ENCODE measurements around the gene FAM168A.

FAM168A gene

DNA sequence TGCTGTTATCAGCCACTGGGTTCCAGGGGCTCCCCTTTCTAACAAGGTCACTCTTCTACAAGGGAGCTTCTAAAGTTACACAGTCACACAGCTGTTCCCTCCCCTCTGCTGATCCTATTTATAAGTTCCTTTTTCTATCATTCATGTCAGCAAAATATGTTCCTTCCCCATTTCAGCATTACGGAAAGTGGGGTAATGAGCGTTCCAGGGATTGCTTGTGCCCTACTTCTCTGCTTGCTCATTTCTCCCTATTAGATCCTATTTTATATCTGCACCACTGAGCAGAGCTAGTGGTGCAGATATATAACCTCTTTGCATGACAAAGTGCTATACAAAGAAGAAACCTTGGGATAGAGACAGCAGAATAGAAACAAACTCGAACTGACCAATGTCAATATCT lies 25.8 kb upstream of the FAM168A start:
- H3K36me3 Mint-ChIP-seq (ENCODE audit: low read depth), result no peaks in the 10 kb centered on the region
- DNase-seq (ENCODE audit: low spot score), result no peak
- no peak overlapping the region for H3K4me3 Mint-ChIP-seq
- H3K4me1 Mint-ChIP-seq (ENCODE audit: low read depth), result no peaks in the 10 kb centered on the region
- H3K9me3 Mint-ChIP-seq, result no peaks in the 10 kb centered on the region
- H3K27me3 Mint-ChIP-seq (ENCODE audit: low read depth), result peaks cover 27% of the 10 kb centered on the region
- H3K27ac Mint-ChIP-seq, result no peak overlapping the region

DNA sequence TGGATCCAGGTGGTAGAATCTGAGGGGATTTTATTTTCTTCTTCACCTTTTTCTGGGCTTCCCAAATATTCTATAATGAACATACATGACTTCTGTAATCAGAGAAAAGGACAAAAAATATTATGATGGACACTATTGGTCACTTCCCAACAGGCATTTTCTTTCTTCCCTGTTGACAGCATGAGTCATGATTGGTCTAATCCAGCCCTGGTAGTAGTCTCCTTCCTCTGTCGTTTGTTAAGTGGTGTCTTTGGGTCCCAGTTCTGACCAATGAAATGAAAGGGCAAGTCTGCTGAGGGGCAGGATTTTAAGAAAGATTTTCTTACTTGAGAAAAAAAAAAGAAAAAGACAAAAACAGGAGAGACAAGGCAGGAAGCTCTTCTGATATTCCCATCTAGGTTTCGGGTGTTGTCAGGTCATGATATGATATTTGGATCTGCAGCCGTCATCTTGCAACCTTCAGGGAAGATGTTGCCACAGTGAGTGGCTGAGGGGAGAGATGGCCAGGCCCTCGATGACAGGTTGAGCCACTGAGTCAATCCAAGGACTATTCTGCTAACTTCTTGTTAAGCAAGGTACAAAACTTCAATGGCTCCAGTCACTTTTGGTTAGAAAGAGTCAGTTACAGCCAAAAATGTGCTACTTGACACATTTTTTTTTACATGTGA lies 25.1 kb upstream of the FAM168A start:
- no peaks in the 10 kb centered on the region for H3K36me3 Mint-ChIP-seq (ENCODE audit: low read depth)
- H3K4me3 Mint-ChIP-seq, result no peak overlapping the region
- H3K27ac Mint-ChIP-seq, result no peak overlapping the region
- no peak for DNase-seq (ENCODE audit: low spot score)
- H3K4me1 Mint-ChIP-seq (ENCODE audit: low read depth), result no peaks in the 10 kb centered on the region
- no peaks in the 10 kb centered on the region for H3K9me3 Mint-ChIP-seq
- peaks cover 27% of the 10 kb centered on the region for H3K27me3 Mint-ChIP-seq (ENCODE audit: low read depth)

DNA sequence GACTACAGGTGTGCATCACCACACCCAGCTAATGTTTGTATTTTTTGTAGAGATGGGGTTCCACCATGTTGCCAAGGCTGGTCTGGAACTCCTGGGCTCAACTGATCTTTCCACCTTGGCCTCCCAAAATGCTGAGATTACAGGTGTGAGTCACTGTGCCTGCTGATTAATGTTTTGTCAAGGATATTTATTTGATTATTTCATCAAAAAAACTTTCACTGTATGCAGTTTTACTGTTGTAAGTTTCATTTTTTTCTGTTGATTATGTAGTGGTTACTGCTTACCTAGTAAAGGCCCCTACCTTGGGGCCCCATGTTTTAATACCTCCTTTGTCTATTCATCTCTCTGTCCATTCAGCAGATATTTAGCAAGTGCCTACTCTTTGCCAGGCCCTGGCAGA lies 16.7 kb upstream of the FAM168A start:
- Mint-ChIP-seq H3K4me1 (ENCODE audit: low read depth) (no peaks in the 10 kb centered on the region), H3K27ac (no peak overlapping the region), H3K9me3 (no peaks in the 10 kb centered on the region), H3K4me3 (no peak overlapping the region), H3K27me3 (ENCODE audit: low read depth) (peaks cover 15% of the 10 kb centered on the region), H3K36me3 (ENCODE audit: low read depth) (no peaks in the 10 kb centered on the region)
- DNase-seq (ENCODE audit: low spot score), result no peak

DNA sequence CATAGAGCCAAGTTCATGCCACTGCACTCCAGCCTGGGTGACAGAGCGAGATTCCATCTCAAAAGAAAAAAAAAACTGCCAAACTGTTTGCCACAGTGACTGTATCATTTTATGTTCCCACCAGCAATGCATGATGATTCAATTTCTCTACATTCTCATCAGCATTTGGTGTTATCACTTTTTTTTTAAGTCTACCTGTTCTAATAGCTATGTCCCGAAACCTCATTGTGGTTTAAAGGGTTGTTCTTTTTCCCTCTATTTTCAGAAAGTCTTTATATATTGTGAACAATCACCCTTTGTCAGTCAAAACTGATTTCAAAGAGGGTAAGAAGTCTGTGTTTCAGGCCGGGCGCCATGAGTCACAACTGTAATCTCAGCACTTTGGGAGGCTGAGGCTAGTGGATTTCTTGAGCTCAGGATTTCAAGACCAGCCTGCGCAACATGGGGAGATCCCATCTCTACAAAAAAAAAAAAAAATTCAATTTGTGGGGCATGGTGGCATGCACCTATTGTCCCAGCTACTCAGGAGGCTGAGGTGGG lies 14.8 kb upstream of the FAM168A start:
- Mint-ChIP-seq H3K27me3 (ENCODE audit: low read depth) (peaks cover 23% of the 10 kb centered on the region), H3K27ac (no peak overlapping the region), H3K4me3 (no peak overlapping the region), H3K9me3 (no peaks in the 10 kb centered on the region), H3K4me1 (ENCODE audit: low read depth) (no peaks in the 10 kb centered on the region), H3K36me3 (ENCODE audit: low read depth) (no peaks in the 10 kb centered on the region)
- DNase-seq (ENCODE audit: low spot score), result no peak

DNA sequence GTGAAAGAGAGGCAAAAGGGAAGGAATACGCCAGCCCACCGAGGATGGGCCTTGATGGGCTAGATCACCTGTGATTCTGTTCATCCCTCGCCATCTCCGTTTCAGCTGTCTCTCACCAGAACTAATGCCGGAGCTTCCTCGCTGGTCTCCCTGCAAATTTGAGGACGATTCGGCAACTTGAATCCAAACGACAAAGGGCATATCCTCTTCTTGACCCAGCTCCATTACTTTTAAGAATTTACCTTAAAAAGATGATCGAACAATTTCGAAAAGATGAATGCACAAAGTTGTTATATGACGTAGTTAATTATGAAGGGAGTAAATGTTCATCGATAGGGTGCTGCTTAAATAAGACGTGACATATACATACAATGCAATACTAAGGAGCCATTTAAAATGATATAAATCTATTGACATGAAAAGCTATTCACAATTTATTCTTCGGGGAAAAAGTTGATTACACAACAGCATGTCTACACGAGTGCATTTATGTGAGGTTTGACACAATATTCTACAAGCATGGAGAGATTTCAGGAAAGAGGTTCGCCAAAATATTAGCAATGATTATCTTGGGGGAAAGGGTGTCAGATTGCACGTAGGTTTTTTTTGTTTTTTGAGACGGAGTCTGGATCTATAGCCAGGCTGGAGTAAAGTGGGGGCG lies 937 bp upstream of the FAM168A start:
- no peak for DNase-seq (ENCODE audit: low spot score)
- H3K36me3 Mint-ChIP-seq (ENCODE audit: low read depth), result peaks cover 10% of the 10 kb centered on the region
- peak overlapping the region; percentile 93 for H3K4me3 Mint-ChIP-seq
- H3K4me1 Mint-ChIP-seq (ENCODE audit: low read depth), result peaks cover 35% of the 10 kb centered on the region
- H3K27me3 Mint-ChIP-seq (ENCODE audit: low read depth), result peaks cover 2% of the 10 kb centered on the region
- peak overlapping the region; percentile 93 for H3K27ac Mint-ChIP-seq
- H3K9me3 Mint-ChIP-seq, result no peaks in the 10 kb centered on the region

DNA sequence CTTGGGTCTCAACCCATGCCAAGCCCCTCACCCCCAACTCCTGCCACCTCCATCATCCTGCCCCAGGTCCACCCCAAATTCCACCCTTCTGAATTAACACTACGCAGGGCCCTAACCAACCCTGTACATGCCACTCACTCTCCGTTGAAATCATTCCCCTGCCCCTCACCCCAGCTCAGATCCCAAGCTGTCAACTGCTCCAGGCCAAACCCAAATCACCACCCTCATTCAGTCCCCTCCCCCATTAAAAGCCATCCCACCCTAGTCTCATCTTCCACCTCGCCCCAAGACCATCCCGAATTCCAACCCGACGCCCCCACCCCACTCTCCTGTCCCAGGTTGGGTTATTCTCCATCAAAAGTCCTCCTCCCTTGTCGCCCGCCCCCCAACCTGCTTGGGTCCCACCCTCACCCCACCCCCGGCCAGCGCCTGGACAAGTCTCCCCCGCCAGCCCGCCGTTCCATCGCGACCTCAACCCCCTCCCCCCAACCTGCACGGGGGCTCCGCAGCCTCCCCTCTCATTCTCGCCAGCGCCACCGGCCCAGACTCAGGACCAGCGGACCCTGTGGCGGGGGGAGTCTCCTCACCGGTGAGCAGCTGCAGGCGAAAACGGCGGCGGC lies 466 bp downstream of the FAM168A start:
- Mint-ChIP-seq H3K9me3 (no peaks in the 10 kb centered on the region), H3K27ac (peak overlapping the region; percentile 93), H3K4me1 (ENCODE audit: low read depth) (peaks cover 35% of the 10 kb centered on the region), H3K27me3 (ENCODE audit: low read depth) (no peaks in the 10 kb centered on the region), H3K4me3 (peak overlapping the region; percentile 93), H3K36me3 (ENCODE audit: low read depth) (peaks cover 10% of the 10 kb centered on the region)
- DNase-seq (ENCODE audit: low spot score), result no peak

DNA sequence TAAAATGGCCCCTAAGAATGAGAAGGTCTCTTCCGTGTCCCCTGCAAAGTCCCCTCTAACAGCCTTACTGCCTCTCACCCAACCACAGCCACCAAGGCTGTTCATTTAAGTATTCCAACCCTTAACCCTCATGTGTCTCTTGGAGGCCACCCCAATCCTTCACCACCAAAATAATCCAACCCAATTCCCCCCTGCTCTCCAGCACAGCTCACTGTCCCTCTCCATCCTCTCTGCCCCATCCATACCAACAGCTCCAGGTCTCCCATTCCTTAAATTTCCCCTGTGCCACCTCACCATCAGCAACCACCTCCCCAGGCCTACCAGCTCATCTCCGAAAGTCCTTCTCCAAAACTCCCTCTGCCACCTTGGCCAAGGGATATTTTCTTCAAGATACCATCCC lies 1.4 kb downstream of the FAM168A start:
- Mint-ChIP-seq H3K27ac (peak overlapping the region; percentile 74), H3K4me3 (peak overlapping the region; percentile 93), H3K36me3 (ENCODE audit: low read depth) (peaks cover 10% of the 10 kb centered on the region), H3K4me1 (ENCODE audit: low read depth) (peaks cover 39% of the 10 kb centered on the region), H3K9me3 (no peaks in the 10 kb centered on the region), H3K27me3 (ENCODE audit: low read depth) (no peaks in the 10 kb centered on the region)
- DNase-seq (ENCODE audit: low spot score), result no peak

DNA sequence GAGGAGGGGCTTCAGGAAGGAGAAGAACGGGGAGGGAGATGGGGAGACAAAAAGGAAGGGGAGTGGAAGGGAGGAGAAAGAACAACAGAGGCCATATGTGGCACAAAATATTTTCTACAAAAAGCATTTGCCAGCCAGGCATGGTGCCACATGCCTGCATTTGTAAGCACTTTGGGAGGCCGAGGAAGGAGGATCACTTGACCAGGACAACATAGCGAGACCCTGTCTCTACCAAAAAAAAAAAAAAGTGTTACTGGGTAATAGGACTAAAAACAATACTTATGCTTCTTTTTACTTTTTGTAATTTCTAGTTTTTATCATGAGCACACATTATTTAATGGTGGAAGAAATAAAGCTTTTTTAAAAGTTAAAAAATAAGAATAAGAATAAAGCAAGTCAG lies 5.3 kb downstream of the FAM168A start:
- H3K4me3 Mint-ChIP-seq, result no peak overlapping the region
- no peaks in the 10 kb centered on the region for H3K27me3 Mint-ChIP-seq (ENCODE audit: low read depth)
- H3K9me3 Mint-ChIP-seq, result no peaks in the 10 kb centered on the region
- DNase-seq (ENCODE audit: low spot score), result no peak
- peaks cover 10% of the 10 kb centered on the region for H3K36me3 Mint-ChIP-seq (ENCODE audit: low read depth)
- no peak overlapping the region for H3K27ac Mint-ChIP-seq
- peaks cover 30% of the 10 kb centered on the region for H3K4me1 Mint-ChIP-seq (ENCODE audit: low read depth)

DNA sequence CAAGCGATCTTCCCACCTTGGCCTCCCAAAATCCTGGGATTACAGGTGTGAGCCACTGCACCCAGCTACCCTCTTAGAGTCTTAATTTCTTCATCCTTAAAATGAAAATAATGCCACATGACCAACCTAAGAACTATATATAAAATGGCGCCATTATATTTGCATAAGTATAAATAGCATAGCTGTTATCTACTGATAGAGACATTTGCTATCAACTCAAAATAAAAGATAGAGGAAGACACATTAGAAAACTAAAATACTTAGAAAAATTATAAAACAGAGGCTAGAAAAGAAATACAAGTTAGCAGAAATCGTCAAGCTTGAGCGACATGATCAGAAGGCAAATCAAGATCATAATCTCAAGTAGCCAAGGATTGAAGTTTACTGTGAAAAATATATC lies 6.2 kb downstream of the FAM168A start:
- peaks cover 4% of the 10 kb centered on the region for H3K36me3 Mint-ChIP-seq (ENCODE audit: low read depth)
- H3K4me3 Mint-ChIP-seq, result no peak overlapping the region
- H3K9me3 Mint-ChIP-seq, result no peaks in the 10 kb centered on the region
- H3K27me3 Mint-ChIP-seq (ENCODE audit: low read depth), result no peaks in the 10 kb centered on the region
- DNase-seq (ENCODE audit: low spot score), result no peak
- no peak overlapping the region for H3K27ac Mint-ChIP-seq
- H3K4me1 Mint-ChIP-seq (ENCODE audit: low read depth), result peaks cover 24% of the 10 kb centered on the region

DNA sequence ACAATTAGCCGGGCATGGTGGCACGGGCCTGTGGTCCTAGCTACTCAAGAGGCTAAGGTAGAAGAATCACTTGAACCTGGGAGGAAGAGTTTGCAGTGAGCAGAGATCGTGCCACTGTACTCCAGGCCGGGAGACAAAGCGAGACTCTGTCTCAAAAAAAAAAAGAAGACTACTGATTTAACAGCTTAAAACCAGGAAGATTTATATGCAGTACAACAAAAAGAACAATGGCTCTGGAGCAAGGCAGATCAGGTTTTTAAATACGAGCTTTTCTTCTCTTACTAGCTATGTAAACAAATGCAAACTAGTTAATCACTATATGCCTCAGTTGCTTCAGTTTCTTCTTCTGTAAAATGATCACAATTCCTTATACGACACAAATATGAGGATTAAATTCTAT lies 6.9 kb downstream of the FAM168A start:
- Mint-ChIP-seq H3K9me3 (no peaks in the 10 kb centered on the region), H3K27me3 (ENCODE audit: low read depth) (no peaks in the 10 kb centered on the region), H3K36me3 (ENCODE audit: low read depth) (no peaks in the 10 kb centered on the region), H3K27ac (no peak overlapping the region), H3K4me1 (ENCODE audit: low read depth) (peaks cover 19% of the 10 kb centered on the region), H3K4me3 (no peak overlapping the region)
- DNase-seq (ENCODE audit: low spot score), result no peak

DNA sequence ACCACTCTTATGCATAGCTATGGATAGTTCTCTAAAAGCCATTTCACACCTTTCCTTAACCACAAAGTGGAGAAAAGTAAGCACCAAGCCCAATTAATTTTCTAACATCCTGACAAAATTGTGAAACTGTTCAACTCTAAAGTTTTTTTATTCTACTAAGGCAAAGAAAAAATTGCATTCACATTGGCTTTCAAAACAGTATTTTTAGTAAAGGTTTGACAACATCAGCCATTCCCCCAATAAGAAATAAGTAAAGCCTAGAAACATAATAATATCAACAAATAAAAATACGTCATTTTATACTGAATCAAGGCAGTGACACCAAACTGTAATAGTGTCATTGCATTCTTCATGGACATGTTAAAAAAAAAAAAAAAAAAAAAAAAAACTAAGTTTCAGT lies 11.1 kb downstream of the FAM168A start:
- H3K9me3 Mint-ChIP-seq, result no peaks in the 10 kb centered on the region
- DNase-seq (ENCODE audit: low spot score), result no peak
- peaks cover 3% of the 10 kb centered on the region for H3K36me3 Mint-ChIP-seq (ENCODE audit: low read depth)
- H3K27me3 Mint-ChIP-seq (ENCODE audit: low read depth), result no peaks in the 10 kb centered on the region
- no peak overlapping the region for H3K4me3 Mint-ChIP-seq
- no peak overlapping the region for H3K27ac Mint-ChIP-seq
- peaks cover 6% of the 10 kb centered on the region for H3K4me1 Mint-ChIP-seq (ENCODE audit: low read depth)

DNA sequence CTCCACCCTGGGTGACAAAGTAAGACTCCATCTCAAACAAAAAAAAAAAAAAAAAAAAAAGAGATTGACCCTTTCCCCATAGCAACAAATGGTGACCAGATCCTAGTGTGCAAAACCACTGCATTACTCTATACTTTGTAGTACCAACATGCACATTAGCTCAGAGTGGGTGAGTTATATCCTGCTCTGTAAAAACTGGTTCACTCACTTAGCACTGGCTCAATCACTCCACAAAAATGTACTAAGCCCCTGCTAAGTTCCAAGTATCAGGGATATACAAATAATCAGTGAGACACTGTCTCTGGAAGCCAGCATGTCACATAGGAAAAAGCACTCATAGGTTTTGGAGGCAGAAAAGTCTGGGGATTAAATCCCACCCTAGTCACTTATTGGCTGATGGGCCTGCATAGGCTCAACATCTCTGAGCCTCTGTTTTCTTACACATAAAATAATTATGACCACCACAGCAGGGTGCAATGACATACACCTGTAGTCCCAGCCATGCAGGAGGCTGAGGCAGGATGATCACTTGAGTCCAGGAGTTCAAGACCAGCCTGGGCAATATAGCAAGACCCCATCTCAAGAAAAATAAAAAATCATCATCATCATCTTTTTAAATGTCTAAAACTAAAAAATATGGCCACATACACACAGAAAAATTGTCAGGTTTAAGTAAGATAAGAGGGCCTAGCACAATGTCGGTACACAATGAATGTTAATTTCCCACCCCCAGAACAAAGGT lies 11.9 kb downstream of the FAM168A start:
- no peaks in the 10 kb centered on the region for H3K27me3 Mint-ChIP-seq (ENCODE audit: low read depth)
- H3K4me1 Mint-ChIP-seq (ENCODE audit: low read depth), result peaks cover 3% of the 10 kb centered on the region
- DNase-seq (ENCODE audit: low spot score), result no peak
- no peak overlapping the region for H3K4me3 Mint-ChIP-seq
- H3K27ac Mint-ChIP-seq, result no peak overlapping the region
- peaks cover 3% of the 10 kb centered on the region for H3K36me3 Mint-ChIP-seq (ENCODE audit: low read depth)
- no peaks in the 10 kb centered on the region for H3K9me3 Mint-ChIP-seq

DNA sequence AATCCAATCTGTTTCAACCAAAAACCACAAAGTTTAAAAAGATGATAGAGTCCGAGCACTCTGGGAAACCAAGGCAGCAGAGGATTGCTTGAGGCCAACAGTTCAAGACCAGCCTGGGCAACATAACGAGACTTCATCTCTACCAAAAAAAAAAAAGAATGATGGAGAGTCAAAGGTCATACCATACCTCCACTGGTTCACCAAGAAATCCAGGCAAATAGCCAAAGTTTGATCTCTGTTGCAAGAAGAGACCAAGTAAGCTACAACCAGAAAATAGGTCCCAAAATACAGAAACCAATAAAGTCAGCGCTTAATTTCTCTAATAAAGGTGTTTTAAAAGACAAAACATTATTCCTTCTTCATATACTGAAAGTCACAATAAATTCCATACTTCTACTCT lies 13.1 kb downstream of the FAM168A start:
- H3K4me1 Mint-ChIP-seq (ENCODE audit: low read depth), result peaks cover 3% of the 10 kb centered on the region
- peaks cover 7% of the 10 kb centered on the region for H3K36me3 Mint-ChIP-seq (ENCODE audit: low read depth)
- no peak overlapping the region for H3K4me3 Mint-ChIP-seq
- no peak for DNase-seq (ENCODE audit: low spot score)
- no peaks in the 10 kb centered on the region for H3K27me3 Mint-ChIP-seq (ENCODE audit: low read depth)
- peaks cover 5% of the 10 kb centered on the region for H3K9me3 Mint-ChIP-seq
- H3K27ac Mint-ChIP-seq, result no peak overlapping the region

DNA sequence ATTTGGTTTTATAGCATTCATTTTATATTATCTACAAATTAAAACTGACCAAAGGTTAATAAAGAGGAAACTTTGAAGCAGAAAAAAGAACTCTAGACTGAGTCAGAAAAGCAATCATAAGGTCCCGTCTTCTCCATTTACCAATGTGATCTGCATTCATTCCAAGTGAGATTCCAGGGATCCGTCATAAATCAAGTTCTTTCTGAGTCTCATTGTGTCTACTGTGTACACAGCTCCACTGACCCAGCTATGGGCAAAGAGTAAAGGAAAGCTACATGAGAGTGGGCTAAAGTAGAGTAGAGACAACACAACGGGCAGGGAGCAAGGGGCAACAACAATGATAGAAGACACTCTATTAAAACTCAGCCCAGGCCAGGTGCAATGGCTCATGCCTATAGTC lies 15.3 kb downstream of the FAM168A start:
- H3K9me3 Mint-ChIP-seq, result peaks cover 10% of the 10 kb centered on the region
- peaks cover 14% of the 10 kb centered on the region for H3K4me1 Mint-ChIP-seq (ENCODE audit: low read depth)
- peaks cover 16% of the 10 kb centered on the region for H3K36me3 Mint-ChIP-seq (ENCODE audit: low read depth)
- H3K27me3 Mint-ChIP-seq (ENCODE audit: low read depth), result no peaks in the 10 kb centered on the region
- DNase-seq (ENCODE audit: low spot score), result no peak
- H3K4me3 Mint-ChIP-seq, result no peak overlapping the region
- no peak overlapping the region for H3K27ac Mint-ChIP-seq
